ENCODE results near the gene SPO11. TPM values are rescaled to one million over a fixed set of nuclear protein-coding genes. Genes with fewer than 3 reads are reported as not detected.

SPO11 gene
- total RNA-seq, 1 experiment from 2014 or later, result not detected

DNA sequence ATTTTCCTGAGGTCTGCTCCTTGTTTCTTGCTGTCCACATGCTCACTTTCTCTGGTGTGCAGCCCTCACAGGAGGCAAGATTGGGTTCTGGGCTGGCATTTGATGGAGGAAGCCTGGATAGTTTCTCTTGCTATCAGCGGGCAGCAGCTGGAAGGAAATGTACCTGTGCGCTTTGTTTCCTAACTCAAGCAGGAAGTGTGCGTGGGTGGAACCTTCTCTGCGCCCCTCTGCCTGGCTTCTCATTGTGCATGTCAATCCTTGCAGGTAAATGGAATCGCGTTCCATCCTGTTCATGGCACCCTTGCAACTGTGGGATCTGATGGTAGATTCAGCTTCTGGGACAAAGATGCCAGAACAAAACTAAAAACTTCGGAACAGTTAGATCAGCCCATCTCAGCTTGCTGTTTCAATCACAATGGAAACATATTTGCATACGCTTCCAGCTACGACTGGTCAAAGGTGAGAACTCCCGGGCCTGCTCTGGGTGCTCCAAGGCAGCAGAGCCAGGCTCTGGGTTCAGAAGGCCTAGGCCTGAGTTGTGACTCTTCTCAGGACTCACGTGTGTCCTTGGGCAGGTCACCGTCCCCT is 44.8 kb downstream of the SPO11 start:
- Histone ChIP-seq H2BK120ac (ENCODE audit: low read depth, low read length, poor library complexity, severe bottlenecking) (no peak overlapping the region), H3K23me2 (ENCODE audit: insufficient read length, low read depth, low read length, poor library complexity, severe bottlenecking) (no peaks in the 10 kb centered on the region), H4K5ac (ENCODE audit: insufficient read length, low read depth, low read length) (no peak overlapping the region), H2AK5ac (ENCODE audit: insufficient read length, low read length) (no peak overlapping the region), H3K4ac (ENCODE audit: low read depth, low read length) (no peak overlapping the region), H3K9ac (ENCODE audit: extremely low read depth, insufficient read length, low read length) (peak overlapping the region; percentile 27), H3K4me1 (ENCODE audit: insufficient read depth, low read length) (no peaks in the 10 kb centered on the region), H2BK20ac (ENCODE audit: low read depth, low read length, poor library complexity, severe bottlenecking) (no peak overlapping the region), H2BK5ac (ENCODE audit: insufficient read length, low read length) (no peak overlapping the region), H3K27me3 (ENCODE audit: insufficient read depth, low read length) (no peaks in the 10 kb centered on the region), H3K14ac (ENCODE audit: insufficient read depth, low read length) (no peak overlapping the region), H3K27ac (ENCODE audit: insufficient read length, low read depth, low read length) (no peak overlapping the region), H4K8ac (replicated peaks; ENCODE audit: insufficient read length, low read depth, low read length) (no peak overlapping the region), H3K79me2 (ENCODE audit: insufficient read depth, low read length) (no peaks in the 10 kb centered on the region), H2BK12ac (ENCODE audit: insufficient read length, low read depth, low read length) (no peak overlapping the region), H3K79me1 (ENCODE audit: insufficient read depth, low read depth, low read length, poor library complexity, severe bottlenecking) (no peaks in the 10 kb centered on the region), H4K20me1 (ENCODE audit: control insufficient read depth, insufficient read depth, insufficient read length) (no peaks in the 10 kb centered on the region), H3K56ac (ENCODE audit: insufficient read length, low read depth, low read length) (no peak overlapping the region), H3K18ac (ENCODE audit: insufficient read length, low read depth, low read length) (no peak overlapping the region), H2AFZ (ENCODE audit: low read length) (no peak overlapping the region), H2BK15ac (ENCODE audit: low read depth, low read length) (no peak overlapping the region), H3K9me3 (ENCODE audit: control insufficient read depth, low read depth, low read length) (no peaks in the 10 kb centered on the region), H3K4me2 (ENCODE audit: insufficient read depth, insufficient read length, low read length) (no peak overlapping the region), H3K23ac (ENCODE audit: insufficient read length, low read depth, low read length) (no peak overlapping the region), H4K91ac (ENCODE audit: insufficient read length, low read depth, low read length) (no peak overlapping the region), H3T11ph (ENCODE audit: low read length) (no peak overlapping the region)
- Mint-ChIP-seq H3K4me1 (peaks cover 9 to 10% of the 10 kb centered on the region in 2 experiments), H3K4me3 (no peak overlapping the region; a peak in 1 of 5 replicates), H3K27me3 (ENCODE audit: low read depth) (no peaks in the 10 kb centered on the region), H3K36me3 (ENCODE audit: insufficient read depth in 1 of 3, low read depth in 3 of 3) (peaks cover 62 to 96% (median 93%) of the 10 kb centered on the region in 3 experiments), H3K27ac (peak overlapping the region; percentile 37 to 90 (median 81); a peak in 4 of 7 replicates), H3K9me3 (no peaks in the 10 kb centered on the region)
- WGBS (ENCODE audit: extremely low coverage, insufficient read length, low lambda C conversion rate), result no CpG with 5 or more reads among the region's 12 CpGs
- no peak for DNase-seq
- no peak for TF ChIP-seq CTCF (conservative IDR thresholded peaks at IDR 0.05)

Measured in H9 (cell line).